Smooth muscle cell (in vitro differentiated cells): ENCODE measurements around the gene LAMC1. TPM values are rescaled to one million over a fixed set of nuclear protein-coding genes. Genes with fewer than 3 reads are reported as not detected.

Source experiments
- DNase-seq: peaks from one replicate; lab custom pipeline; 2025; ENCODE audit not compliant: unreplicated experiment; lab: John Stamatoyannopoulos, UW
- H2AFZ ChIP-seq: fragments of 200-600 bp; sonication (generic); 2 replicates; pipeline ENCODE4 v1.6.0; 2016; ENCODE audit warnings: antibody characterized with exemption, low read depth, mild to moderate bottlenecking
- H3F3A ChIP-seq: fragments of 200-600 bp; sonication (generic); 2 replicates; pipeline ENCODE4 v1.6.0; 2017; ENCODE audit warnings: antibody characterized with exemption, low read depth
- H3K27ac ChIP-seq: fragments of 200-600 bp; sonication (generic); 2 replicates; pipeline ENCODE4 v1.5.1; 2016; ENCODE audit warnings: low read depth, mild to moderate bottlenecking
- H3K27me3 ChIP-seq: fragments of 200-600 bp; sonication (generic); 2 replicates; pipeline ENCODE4 v1.6.1; 2016; ENCODE audit warnings: low read depth, mild to moderate bottlenecking
- H3K36me3 ChIP-seq: fragments of 200-600 bp; sonication (generic); 2 replicates; pipeline ENCODE4 v1.5.1; 2016; ENCODE audit warnings: low read depth
- H3K4me1 ChIP-seq: fragments of 200-600 bp; sonication (generic); 2 replicates; pipeline ENCODE4 v1.5.1; 2016; ENCODE audit warnings: low read depth
- H3K4me2 ChIP-seq: fragments of 200-600 bp; sonication (generic); 2 replicates; pipeline ENCODE4 v1.6.0; 2016; ENCODE audit warnings: mild to moderate bottlenecking
- H3K4me3 ChIP-seq: fragments of 200-600 bp; sonication (generic); 2 replicates; pipeline ENCODE4 v1.5.1; 2016; ENCODE audit warnings: mild to moderate bottlenecking
- H3K79me2 ChIP-seq: fragments of 200-600 bp; sonication (generic); 2 replicates; pipeline ENCODE4 v1.6.0; 2016; ENCODE audit warnings: low read depth, mild to moderate bottlenecking
- H3K9ac ChIP-seq: fragments of 200-600 bp; sonication (generic); 2 replicates; pipeline ENCODE4 v1.6.0; 2016; ENCODE audit warnings: low read depth
- H3K9me3 ChIP-seq: fragments of 200-600 bp; sonication (generic); replicated peaks from 2 replicates; pipeline ENCODE4 v1.5.1; 2016; ENCODE audit warnings: low read depth
- H4K20me1 ChIP-seq: fragments of 200-600 bp; sonication (generic); 2 replicates; pipeline ENCODE4 v1.6.0; 2016; ENCODE audit warnings: low read depth
- CTCF ChIP-seq: fragments of 200-600 bp; sonication (generic); IDR thresholded peaks from 2 replicates; pipeline ENCODE4 v1.5.1; 2017; ENCODE audit warnings: borderline replicate concordance, mild to moderate bottlenecking, antibody characterized with exemption; ENCODE audit not compliant: insufficient read depth, poor library complexity, severe bottlenecking
- WGBS: methylation state at CpG from one replicate; pipeline ENCODE4 v1.1.7; 2016; ENCODE audit warnings: low lambda C conversion rate; 5-methylcytosine and 5-hydroxymethylcytosine counted together
- polyA plus RNA-seq: library from polyadenylated mRNA; unstranded; fragments of >200 nt; fragmentation: Nextera tagmentation; extraction: Ambion mirVana; gene quantifications from 2 replicates; pipeline ENCODE4 v1.2.1, GENCODE V29; 2016
- total RNA-seq: library from RNA; depleted of rRNA; stranded (reverse); fragments of >200 nt; gene quantifications from 2 replicates; pipeline ENCODE4 v1.2.3, GENCODE V29; 2014

LAMC1 gene
- total and polyA plus RNA-seq, 2 experiments from 2014 or later: 64.9 to 137 TPM

GRCh38 chr1:183135336-183135735, 112.1 kb downstream of the LAMC1 start:
- Histone ChIP-seq H4K20me1 (no peaks in the 10 kb centered on the region), H3K4me2 (no peak overlapping the region), H3K79me2 (no peaks in the 10 kb centered on the region), H3K9me3 (no peaks in the 10 kb centered on the region), H3K27me3 (no peaks in the 10 kb centered on the region), H3K4me1 (no peaks in the 10 kb centered on the region), H3K4me3 (no peak overlapping the region), H2AFZ (no peak overlapping the region), H3F3A (no peaks in the 10 kb centered on the region), H3K9ac (no peak overlapping the region), H3K27ac (no peak overlapping the region), H3K36me3 (peaks cover 41% of the 10 kb centered on the region)
- DNase-seq: no peak
- WGBS: 48% methylated on average over 2 of the region's 2 CpGs
- TF ChIP-seq CTCF: no peak

DNA sequence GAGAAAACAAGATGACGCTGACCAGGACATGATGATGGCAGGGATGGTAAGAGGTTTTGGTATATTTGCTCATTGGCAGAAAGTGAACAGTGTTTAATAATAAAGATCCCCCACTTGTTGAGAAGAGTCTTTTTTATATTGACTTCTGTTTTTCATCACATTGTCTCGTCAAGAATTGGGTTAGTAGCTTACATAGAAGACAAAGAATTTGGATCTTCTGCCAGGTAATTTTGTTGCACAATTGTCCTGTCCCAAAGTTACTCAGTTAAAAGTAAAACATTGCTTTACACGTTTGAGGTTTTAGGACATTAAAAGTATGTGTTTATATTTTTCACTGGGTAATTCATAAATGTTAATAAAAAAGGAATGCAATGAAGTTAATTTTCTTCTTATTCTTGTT, 114.6 kb downstream of the LAMC1 start:
- Histone ChIP-seq H3K36me3 (peaks cover 40% of the 10 kb centered on the region), H3K9ac (no peak overlapping the region), H3K27me3 (no peaks in the 10 kb centered on the region), H4K20me1 (no peaks in the 10 kb centered on the region), H3K9me3 (no peaks in the 10 kb centered on the region), H3K4me3 (no peak overlapping the region), H3K27ac (no peak overlapping the region), H3K4me1 (no peaks in the 10 kb centered on the region), H2AFZ (no peak overlapping the region), H3K4me2 (no peak overlapping the region), H3K79me2 (no peaks in the 10 kb centered on the region), H3F3A (no peaks in the 10 kb centered on the region)
- TF ChIP-seq CTCF: no peak
- 90% methylated on average over 3 of the region's 3 CpGs for WGBS
- DNase-seq: no peak

DNA sequence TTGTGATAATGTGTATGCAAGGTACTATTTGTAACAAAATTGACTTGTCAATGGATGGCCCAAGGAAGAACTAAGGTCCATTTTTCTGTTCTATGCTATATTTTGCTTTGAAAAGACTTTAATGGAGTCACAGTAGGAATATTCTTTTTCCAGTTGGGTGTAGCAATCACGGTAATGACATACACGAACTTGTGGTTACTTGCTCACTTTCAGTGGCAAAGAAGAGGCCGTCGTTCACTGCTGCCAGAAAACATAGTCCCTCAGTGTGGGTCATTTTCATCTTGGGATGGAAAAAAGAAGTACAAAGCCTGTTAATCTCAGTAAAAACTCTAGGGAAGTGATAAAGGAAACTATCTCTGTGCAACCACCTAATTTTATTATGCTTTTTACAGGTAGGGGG, 115.1 kb downstream of the LAMC1 start:
- Histone ChIP-seq H3K79me2 (no peaks in the 10 kb centered on the region), H3F3A (no peaks in the 10 kb centered on the region), H4K20me1 (no peaks in the 10 kb centered on the region), H3K4me1 (no peaks in the 10 kb centered on the region), H3K36me3 (peaks cover 40% of the 10 kb centered on the region), H3K27me3 (no peaks in the 10 kb centered on the region), H3K9me3 (no peaks in the 10 kb centered on the region), H3K4me3 (no peak overlapping the region), H2AFZ (no peak overlapping the region), H3K27ac (no peak overlapping the region), H3K4me2 (no peak overlapping the region), H3K9ac (no peak overlapping the region)
- no peak for DNase-seq
- TF ChIP-seq CTCF: no peak
- WGBS: 87% methylated on average over 4 of the region's 4 CpGs

DNA sequence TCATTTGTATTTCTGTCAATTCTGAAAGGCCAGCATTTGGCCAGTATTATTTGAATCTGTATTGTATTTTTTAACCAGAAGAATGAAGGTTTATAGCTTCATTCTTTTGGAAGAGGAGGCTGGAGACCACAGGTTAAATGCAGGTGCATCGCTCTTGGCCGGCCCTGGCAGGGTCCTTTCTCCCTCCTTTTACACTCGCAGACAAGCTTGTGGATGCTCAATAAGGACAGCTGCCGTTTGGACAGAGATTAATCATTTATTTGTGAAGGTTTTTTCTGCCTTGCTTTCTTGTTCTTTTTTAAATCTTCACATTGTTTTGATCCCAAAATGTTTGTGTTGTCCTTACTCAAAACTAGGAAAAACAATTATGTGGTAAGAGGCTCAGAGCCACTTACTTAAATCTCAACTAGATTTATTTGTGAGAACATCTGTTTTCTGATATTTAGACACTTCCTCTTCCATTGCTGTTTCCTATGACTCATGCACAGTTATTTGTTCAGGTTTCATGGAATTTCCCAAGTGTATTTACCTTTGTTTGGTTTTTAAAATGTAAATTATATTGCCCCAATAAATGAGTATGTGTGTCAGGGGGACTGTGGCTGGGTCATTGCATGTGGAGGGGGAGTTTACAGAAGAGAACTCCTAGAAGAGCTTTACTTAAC, 116.2 kb downstream of the LAMC1 start:
- H3K9ac ChIP-seq: no peak overlapping the region
- no peaks in the 10 kb centered on the region for H3F3A ChIP-seq
- no peak overlapping the region for H3K4me3 ChIP-seq
- WGBS: 91% methylated on average over 4 of the region's 4 CpGs
- H4K20me1 ChIP-seq: no peaks in the 10 kb centered on the region
- H3K9me3 ChIP-seq: no peaks in the 10 kb centered on the region
- no peaks in the 10 kb centered on the region for H3K4me1 ChIP-seq
- peaks cover 33% of the 10 kb centered on the region for H3K36me3 ChIP-seq
- H3K27ac ChIP-seq: peak overlapping the region; percentile 23
- TF ChIP-seq CTCF: no peak
- no peak overlapping the region for H2AFZ ChIP-seq
- no peaks in the 10 kb centered on the region for H3K27me3 ChIP-seq
- H3K79me2 ChIP-seq: no peaks in the 10 kb centered on the region
- no peak overlapping the region for H3K4me2 ChIP-seq
- no peak for DNase-seq
